Measurements from ENCODE around the gene GTF3C5. TPM values are rescaled to one million over a fixed set of nuclear protein-coding genes. Genes with fewer than 3 reads are reported as not detected.
A peak's percentile ranks its signal among the peaks of the same experiment; 100 is the strongest.

GTF3C5 gene
- total and polyA plus RNA-seq, 9 of the 15 experiments (the other 6 are each of a cell fraction or from before 2014, with no cell fraction given) = 3.8 to 118 (median 83.7) TPM

DNA sequence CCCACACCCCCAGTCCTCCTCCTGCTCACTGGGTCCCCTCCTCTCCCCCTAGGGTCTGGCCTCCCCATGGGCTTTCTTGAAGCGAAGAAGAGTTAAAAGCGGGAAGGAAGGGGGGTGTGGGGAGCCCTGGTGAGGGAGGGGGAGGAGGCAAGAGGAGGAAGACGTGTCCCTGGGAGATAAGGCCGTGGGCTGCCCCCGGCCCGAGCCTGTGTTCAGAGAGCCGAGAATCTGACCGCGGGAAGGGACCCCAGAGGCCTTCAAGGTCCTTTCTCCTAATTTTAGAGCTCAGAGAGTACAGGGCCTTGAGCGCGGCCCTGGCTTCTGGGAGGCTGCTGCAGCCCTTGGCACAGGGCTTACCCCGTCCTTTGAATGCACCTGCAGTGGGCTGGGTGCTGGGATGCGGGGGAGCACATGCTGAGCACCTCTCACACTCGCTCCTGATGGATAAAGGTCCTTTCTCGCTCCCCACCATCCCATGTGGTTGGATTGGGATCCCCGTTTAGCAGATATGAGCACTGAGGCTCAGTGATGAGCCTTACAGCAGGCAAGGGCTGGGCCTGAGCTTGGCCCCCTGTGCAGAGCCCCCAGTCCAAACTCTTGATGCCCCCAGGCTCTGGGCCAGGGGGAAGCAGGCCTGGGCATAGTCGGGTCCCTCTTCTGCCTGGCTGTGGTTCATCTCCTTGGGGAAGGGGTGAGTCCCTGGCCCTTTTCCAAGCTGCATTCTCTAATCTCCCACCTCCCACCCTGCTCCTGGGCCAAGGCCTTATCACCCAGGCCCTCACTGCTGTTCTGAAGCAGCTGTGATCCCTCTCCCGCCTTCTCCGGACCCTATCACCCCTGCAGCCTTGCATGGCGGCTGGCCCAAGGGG lies 46.4 kb upstream of the GTF3C5 start (continued):
- TF ChIP-seq TFAP4 (CRISPR knock-in tag; IDR thresholded peaks at IDR 0.05; ENCODE audit: borderline replicate concordance) (peak; percentile 92), RUNX1 (IDR thresholded peaks at IDR 0.05; ENCODE audit: low read depth) (no peak), VEZF1 (CRISPR knock-in tag; IDR thresholded peaks at IDR 0.05) (peak; percentile 84), TAF1 (IDR thresholded peaks at IDR 0.05; ENCODE audit: control insufficient read depth, extremely low read depth, insufficient read depth, low read length, severe bottlenecking) (peak; percentile 14), ZKSCAN1 (IDR thresholded peaks at IDR 0.05; ENCODE audit: low read depth, low read length) (no peak), MCM7 (IDR thresholded peaks at IDR 0.05) (no peak), RBFOX2 (IDR thresholded peaks at IDR 0.05; ENCODE audit: low read depth, low read length) (peak; percentile 44; the same call in 1 of the 2 replicates), PRPF4 (IDR thresholded peaks at IDR 0.05; ENCODE audit: insufficient read depth, low read depth, low read length, poor library complexity, severe bottlenecking) (no peak), TBL1XR1 (IDR thresholded peaks at IDR 0.05; ENCODE audit: low read length in 2 of 2) (peak in 1 of 2 experiments; percentile 62; a peak in 2 of 4 replicates)
- TF ChIP-seq, protein P1, sequence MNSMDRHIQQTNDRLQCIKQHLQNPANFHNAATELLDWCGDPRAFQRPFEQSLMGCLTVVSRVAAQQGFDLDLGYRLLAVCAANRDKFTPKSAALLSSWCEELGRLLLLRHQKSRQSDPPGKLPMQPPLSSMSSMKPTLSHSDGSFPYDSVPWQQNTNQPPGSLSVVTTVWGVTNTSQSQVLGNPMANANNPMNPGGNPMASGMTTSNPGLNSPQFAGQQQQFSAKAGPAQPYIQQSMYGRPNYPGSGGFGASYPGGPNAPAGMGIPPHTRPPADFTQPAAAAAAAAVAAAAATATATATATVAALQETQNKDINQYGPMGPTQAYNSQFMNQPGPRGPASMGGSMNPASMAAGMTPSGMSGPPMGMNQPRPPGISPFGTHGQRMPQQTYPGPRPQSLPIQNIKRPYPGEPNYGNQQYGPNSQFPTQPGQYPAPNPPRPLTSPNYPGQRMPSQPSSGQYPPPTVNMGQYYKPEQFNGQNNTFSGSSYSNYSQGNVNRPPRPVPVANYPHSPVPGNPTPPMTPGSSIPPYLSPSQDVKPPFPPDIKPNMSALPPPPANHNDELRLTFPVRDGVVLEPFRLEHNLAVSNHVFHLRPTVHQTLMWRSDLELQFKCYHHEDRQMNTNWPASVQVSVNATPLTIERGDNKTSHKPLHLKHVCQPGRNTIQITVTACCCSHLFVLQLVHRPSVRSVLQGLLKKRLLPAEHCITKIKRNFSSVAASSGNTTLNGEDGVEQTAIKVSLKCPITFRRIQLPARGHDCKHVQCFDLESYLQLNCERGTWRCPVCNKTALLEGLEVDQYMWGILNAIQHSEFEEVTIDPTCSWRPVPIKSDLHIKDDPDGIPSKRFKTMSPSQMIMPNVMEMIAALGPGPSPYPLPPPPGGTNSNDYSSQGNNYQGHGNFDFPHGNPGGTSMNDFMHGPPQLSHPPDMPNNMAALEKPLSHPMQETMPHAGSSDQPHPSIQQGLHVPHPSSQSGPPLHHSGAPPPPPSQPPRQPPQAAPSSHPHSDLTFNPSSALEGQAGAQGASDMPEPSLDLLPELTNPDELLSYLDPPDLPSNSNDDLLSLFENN (IDR thresholded peaks at IDR 0.05; ENCODE audit: low read depth in 2 of 2, low read length in 2 of 2) = peak in 1 of 2 experiments; percentile 77; a peak in 2 of 4 replicates
- TF ChIP-seq, protein P2, sequence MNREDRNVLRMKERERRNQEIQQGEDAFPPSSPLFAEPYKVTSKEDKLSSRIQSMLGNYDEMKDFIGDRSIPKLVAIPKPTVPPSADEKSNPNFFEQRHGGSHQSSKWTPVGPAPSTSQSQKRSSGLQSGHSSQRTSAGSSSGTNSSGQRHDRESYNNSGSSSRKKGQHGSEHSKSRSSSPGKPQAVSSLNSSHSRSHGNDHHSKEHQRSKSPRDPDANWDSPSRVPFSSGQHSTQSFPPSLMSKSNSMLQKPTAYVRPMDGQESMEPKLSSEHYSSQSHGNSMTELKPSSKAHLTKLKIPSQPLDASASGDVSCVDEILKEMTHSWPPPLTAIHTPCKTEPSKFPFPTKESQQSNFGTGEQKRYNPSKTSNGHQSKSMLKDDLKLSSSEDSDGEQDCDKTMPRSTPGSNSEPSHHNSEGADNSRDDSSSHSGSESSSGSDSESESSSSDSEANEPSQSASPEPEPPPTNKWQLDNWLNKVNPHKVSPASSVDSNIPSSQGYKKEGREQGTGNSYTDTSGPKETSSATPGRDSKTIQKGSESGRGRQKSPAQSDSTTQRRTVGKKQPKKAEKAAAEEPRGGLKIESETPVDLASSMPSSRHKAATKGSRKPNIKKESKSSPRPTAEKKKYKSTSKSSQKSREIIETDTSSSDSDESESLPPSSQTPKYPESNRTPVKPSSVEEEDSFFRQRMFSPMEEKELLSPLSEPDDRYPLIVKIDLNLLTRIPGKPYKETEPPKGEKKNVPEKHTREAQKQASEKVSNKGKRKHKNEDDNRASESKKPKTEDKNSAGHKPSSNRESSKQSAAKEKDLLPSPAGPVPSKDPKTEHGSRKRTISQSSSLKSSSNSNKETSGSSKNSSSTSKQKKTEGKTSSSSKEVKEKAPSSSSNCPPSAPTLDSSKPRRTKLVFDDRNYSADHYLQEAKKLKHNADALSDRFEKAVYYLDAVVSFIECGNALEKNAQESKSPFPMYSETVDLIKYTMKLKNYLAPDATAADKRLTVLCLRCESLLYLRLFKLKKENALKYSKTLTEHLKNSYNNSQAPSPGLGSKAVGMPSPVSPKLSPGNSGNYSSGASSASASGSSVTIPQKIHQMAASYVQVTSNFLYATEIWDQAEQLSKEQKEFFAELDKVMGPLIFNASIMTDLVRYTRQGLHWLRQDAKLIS (CRISPR knock-in tag; IDR thresholded peaks at IDR 0.05) = peak; percentile 83
